GM19397 (cell line): ENCODE results near the gene GLIPR2.
"Not testable (repeated sequence)": the region's sequence is repeated elsewhere in the genome, so short reads cannot be mapped to it uniquely, and the experiment has no call there.

Experiments used
- ATAC-seq: cut with Tn5 transposase; IDR thresholded peaks from one replicate; pipeline ENCODE4 v1.9.1; 2021; ENCODE audit warnings: mild to moderate bottlenecking, moderate library complexity; ENCODE audit not compliant: unreplicated experiment

Gene GLIPR2

GRCh38 chr9:36143245-36143641, 6.7 kb downstream of the GLIPR2 start:
- no peak for ATAC-seq

GRCh38 chr9:36144309-36145232, 8.0 kb downstream of the GLIPR2 start:
- no peak for ATAC-seq

- ATAC-seq = no peak
Observed at GRCh38 chr9:36145970-36146369, 9.4 kb downstream of the GLIPR2 start.

- no peak for ATAC-seq
Observed at GRCh38 chr9:36146651-36147050, 10.1 kb downstream of the GLIPR2 start.

GRCh38 chr9:36147441-36148175, 11.1 kb downstream of the GLIPR2 start:
- ATAC-seq = no peak

- ATAC-seq = no peak
Observed at GRCh38 chr9:36148311-36149051, 11.9 kb downstream of the GLIPR2 start.

- no peak for ATAC-seq
Observed at GRCh38 chr9:36149197-36149596, 12.7 kb downstream of the GLIPR2 start.

GRCh38 chr9:36150574-36151315, 14.2 kb downstream of the GLIPR2 start:
- ATAC-seq = no peak

GRCh38 chr9:36151316-36152210, 15.0 kb downstream of the GLIPR2 start:
- ATAC-seq = peak; percentile 79

GRCh38 chr9:36152741-36153438, 16.4 kb downstream of the GLIPR2 start:
- ATAC-seq = no peak

- no peak for ATAC-seq
Observed at GRCh38 chr9:36153746-36154145, 17.2 kb downstream of the GLIPR2 start.

- ATAC-seq = no peak
Observed at GRCh38 chr9:36154331-36154952, 17.9 kb downstream of the GLIPR2 start.

- ATAC-seq = no peak
Observed at GRCh38 chr9:36156116-36156515, 19.6 kb downstream of the GLIPR2 start.

- ATAC-seq = no peak
Observed at GRCh38 chr9:36158122-36158521, 21.6 kb downstream of the GLIPR2 start.

GRCh38 chr9:36158917-36159316, 22.4 kb downstream of the GLIPR2 start:
- no peak for ATAC-seq

- ATAC-seq = not testable (repeated sequence)
Observed at GRCh38 chr9:36159509-36159908, 23.0 kb downstream of the GLIPR2 start.

- ATAC-seq = not testable (repeated sequence)
Observed at GRCh38 chr9:36160126-36160525, 23.6 kb downstream of the GLIPR2 start.

GRCh38 chr9:36161187-36161586, 24.7 kb downstream of the GLIPR2 start:
- no peak for ATAC-seq
